Skin of body (tissue), 3 donors: ENCODE results near the gene ZNF804B. TPM values are rescaled to one million over a fixed set of nuclear protein-coding genes. Genes with fewer than 3 reads are reported as not detected.

Experiments used
- DNase-seq: peaks from one replicate; lab custom pipeline; 2025; lab: John Stamatoyannopoulos, UW
- small RNA-seq: library from RNA; depleted of rRNA; stranded (forward); fragments of <200 nt; gene quantifications from one replicate; pipeline ENCODE3, GENCODE V24; 2014; ENCODE audit warnings: low replicate concordance
- total RNA-seq: library from RNA; depleted of rRNA; stranded (reverse); fragments of >200 nt; gene quantifications from one replicate; pipeline ENCODE4 v1.2.3, GENCODE V29; 2014

ZNF804B gene
- total RNA-seq, 1 donor from 2014 or later, result not detected

- DNase-seq, result no peak
Observed at GRCh38 chr7:89247207-89247606, 487.7 kb downstream of the ZNF804B start.

GRCh38 chr7:89259085-89259484 lies 499.6 kb downstream of the ZNF804B start:
- no peak for DNase-seq

GRCh38 chr7:89264126-89264525 lies 504.6 kb downstream of the ZNF804B start:
- no peak for DNase-seq

GRCh38 chr7:89265631-89266030 lies 506.1 kb downstream of the ZNF804B start:
- DNase-seq, result no peak

- DNase-seq, result no peak
Observed at GRCh38 chr7:89283302-89283701, 523.8 kb downstream of the ZNF804B start.

- no peak for DNase-seq
Observed at GRCh38 chr7:89308535-89308934, 549.0 kb downstream of the ZNF804B start.

GRCh38 chr7:89311886-89312285 lies 552.4 kb downstream of the ZNF804B start:
- no peak for DNase-seq

GRCh38 chr7:89312551-89312950 lies 553.1 kb downstream of the ZNF804B start:
- no peak for DNase-seq

- DNase-seq, result no peak
Observed at GRCh38 chr7:89316584-89317251, 557.2 kb downstream of the ZNF804B start.

GRCh38 chr7:89332026-89332425 lies 572.5 kb downstream of the ZNF804B start:
- DNase-seq, result no peak

- no peak for DNase-seq
Observed at GRCh38 chr7:89334797-89335196, 575.3 kb downstream of the ZNF804B start.

GRCh38 chr7:89335490-89335889 lies 576.0 kb downstream of the ZNF804B start:
- no peak for DNase-seq

GRCh38 chr7:89336121-89336520 lies 576.6 kb downstream of the ZNF804B start:
- DNase-seq, result no peak

GRCh38 chr7:89339748-89340147 lies 580.2 kb downstream of the ZNF804B start:
- DNase-seq, result no peak

GRCh38 chr7:89357121-89357520 lies 597.6 kb downstream of the ZNF804B start:
- no peak for DNase-seq

- DNase-seq, result no peak
Observed at GRCh38 chr7:89377219-89377618, 617.7 kb downstream of the ZNF804B start.

- no peak for DNase-seq
Observed at GRCh38 chr7:89385411-89385810, 625.9 kb downstream of the ZNF804B start.

Small RNA genes within 50 kb of the gene (small RNA-seq; reads per million reads assigned to genes)
- gene AC002127.1, result not detected

Other genes starting within 250 kb of the ZNF804B start
- not detected for gene TEX47, start 36.0 kb downstream of the ZNF804B start, total RNA-seq